ENCODE measurements around the gene IMPDH1.

The IMPDH1 gene

GRCh38 chr7:128359939-128360338 lies 49.8 kb downstream of the IMPDH1 start:
- no peak for DNase-seq

GRCh38 chr7:128359336-128359735 lies 50.4 kb downstream of the IMPDH1 start:
- no peak for DNase-seq

- DNase-seq = no peak
Measured at GRCh38 chr7:128358233-128358632, 51.5 kb downstream of the IMPDH1 start.

GRCh38 chr7:128357217-128357613 lies 52.6 kb downstream of the IMPDH1 start:
- no peak for DNase-seq

- no peak for DNase-seq
Measured at GRCh38 chr7:128356546-128357216, 53.1 kb downstream of the IMPDH1 start.

GRCh38 chr7:128353610-128354009 lies 56.2 kb downstream of the IMPDH1 start:
- DNase-seq = no peak

- no peak for DNase-seq
Measured at GRCh38 chr7:128353189-128353588, 56.6 kb downstream of the IMPDH1 start.

GRCh38 chr7:128352636-128353035 lies 57.1 kb downstream of the IMPDH1 start:
- DNase-seq = no peak

GRCh38 chr7:128352153-128352537 lies 57.6 kb downstream of the IMPDH1 start:
- peak; percentile 53 for DNase-seq

GRCh38 chr7:128351296-128352152 lies 58.3 kb downstream of the IMPDH1 start:
- DNase-seq = no peak

- no peak for DNase-seq
Measured at GRCh38 chr7:128350708-128351295, 59.0 kb downstream of the IMPDH1 start.

- no peak for DNase-seq
Measured at GRCh38 chr7:128349466-128349825, 60.3 kb downstream of the IMPDH1 start.

GRCh38 chr7:128347647-128348097 lies 62.1 kb downstream of the IMPDH1 start:
- peak; percentile 53 for DNase-seq

GRCh38 chr7:128344431-128344774 lies 65.4 kb downstream of the IMPDH1 start:
- DNase-seq = no peak

GRCh38 chr7:128343554-128344430 lies 66.0 kb downstream of the IMPDH1 start, which contains the start of gene RBM28:
TSS of gene RBM28 (minus strand) at chr7:128343908. CDS start at chr7:128343793, 115 bp downstream.
- DNase-seq = peak; percentile 93

Data from fibroblast of skin of scalp (primary cell).